ENCODE results near the gene RAPGEF4. TPM values are rescaled to one million over a fixed set of nuclear protein-coding genes. Genes with fewer than 3 reads are reported as not detected.

RAPGEF4 gene
- total RNA-seq, 4 donors from 2014 or later, result 3.6 to 12.0 (median 6.7) TPM

DNA sequence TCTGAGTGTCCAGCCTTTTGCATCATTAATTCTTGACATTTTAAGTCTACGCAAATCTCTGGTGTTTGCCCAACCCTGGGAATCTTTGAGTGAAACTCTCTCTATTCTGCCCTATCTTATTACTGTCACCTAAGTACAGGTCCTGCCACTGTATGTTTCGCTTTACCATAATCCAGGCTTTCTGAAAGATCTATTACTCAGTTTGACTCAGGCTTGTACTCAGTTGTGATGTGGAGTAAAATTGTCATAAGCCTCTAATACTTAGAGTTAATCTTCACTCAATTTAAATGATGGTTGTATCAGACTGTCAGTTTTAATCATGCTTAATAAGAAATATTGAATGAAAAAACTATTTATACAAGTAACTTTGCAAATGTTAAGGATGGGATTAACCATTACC is 30.3 kb upstream of the RAPGEF4 start:
- Histone ChIP-seq H3K4me3 (no peak overlapping the region), H3K27me3 (no peaks in the 10 kb centered on the region), H3K36me3 (no peaks in the 10 kb centered on the region), H3K27ac (no peak overlapping the region), H3K9me3 (peaks cover 0 to 4% (median 0%) of the 10 kb centered on the region in 4 donors), H3K4me1 (no peaks in the 10 kb centered on the region)
- WGBS, 2 donors, result 79 to 94% methylated on average over 2 of the region's 2 CpGs
- no peak for DNase-seq (ENCODE audit: low spot score in 2 of 2)
- TF ChIP-seq CTCF (IDR thresholded peaks at IDR 0.05) (no peak), EP300 (IDR thresholded peaks at IDR 0.05) (no peak), POLR2A (IDR thresholded peaks at IDR 0.05) (no peak)

GRCh38 chr2:172708247-172708646 is 27.4 kb upstream of the RAPGEF4 start:
- DNase-seq (ENCODE audit: low spot score in 2 of 2), result no peak
- TF ChIP-seq POLR2A (IDR thresholded peaks at IDR 0.05) (no peak), CTCF (IDR thresholded peaks at IDR 0.05) (no peak), EP300 (IDR thresholded peaks at IDR 0.05) (no peak)
- 83 to 96% methylated on average over 2 of the region's 2 CpGs for WGBS, 2 donors
- no peak overlapping the region for H3K4me3 ChIP-seq
- H3K36me3 ChIP-seq, result no peaks in the 10 kb centered on the region
- H3K27me3 ChIP-seq, result no peaks in the 10 kb centered on the region
- no peaks in the 10 kb centered on the region for H3K9me3 ChIP-seq
- H3K4me1 ChIP-seq, result no peaks in the 10 kb centered on the region
- H3K27ac ChIP-seq, result no peak overlapping the region

DNA sequence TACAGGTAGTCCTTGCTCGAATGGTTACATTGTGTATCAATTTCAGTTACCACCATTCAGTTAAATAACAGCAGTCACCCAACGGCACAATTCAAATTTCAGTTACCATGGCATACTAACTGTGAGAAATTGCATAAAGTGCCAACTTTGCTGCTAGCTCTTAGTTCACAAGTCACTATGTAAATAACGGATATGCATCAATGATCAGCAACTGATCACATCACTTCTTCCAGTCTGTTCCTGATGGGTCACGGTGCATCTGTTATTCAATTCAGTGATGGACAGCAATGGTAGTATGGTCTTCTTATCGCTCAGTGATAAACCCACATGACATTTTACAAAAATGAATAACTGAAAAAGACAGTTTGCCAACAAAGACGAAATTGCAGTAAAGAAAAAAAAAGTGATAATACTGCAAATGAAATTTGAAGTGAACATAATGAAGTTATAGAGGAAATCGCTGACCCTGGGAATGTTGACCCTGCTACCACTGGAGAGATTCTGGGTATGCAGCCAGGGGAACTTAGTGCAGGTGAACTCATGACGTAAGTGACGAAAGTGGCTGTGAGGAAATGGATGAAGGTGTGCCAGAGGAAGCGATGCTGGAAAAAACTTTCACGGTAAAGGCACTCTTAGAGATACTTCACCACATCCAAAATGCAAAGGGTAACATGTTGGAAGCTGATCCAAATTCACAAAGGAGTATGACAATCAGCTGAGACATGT is 25.9 kb upstream of the RAPGEF4 start:
- H3K27me3 ChIP-seq, result no peaks in the 10 kb centered on the region
- no peak for DNase-seq (ENCODE audit: low spot score in 2 of 2)
- no peaks in the 10 kb centered on the region for H3K4me1 ChIP-seq
- H3K27ac ChIP-seq, result no peak overlapping the region
- no peak overlapping the region for H3K4me3 ChIP-seq
- no peak for TF ChIP-seq POLR2A (IDR thresholded peaks at IDR 0.05)
- TF ChIP-seq CTCF (IDR thresholded peaks at IDR 0.05), result no peak
- no peaks in the 10 kb centered on the region for H3K36me3 ChIP-seq
- WGBS, 2 donors, result 85 to 86% methylated on average over 11 of the region's 11 CpGs
- no peaks in the 10 kb centered on the region for H3K9me3 ChIP-seq

- TF ChIP-seq EP300 (IDR thresholded peaks at IDR 0.05) (no peak), POLR2A (IDR thresholded peaks at IDR 0.05) (no peak), CTCF (IDR thresholded peaks at IDR 0.05) (peak; percentile 16 to 49 (median 34))
- H3K36me3 ChIP-seq, result no peaks in the 10 kb centered on the region
- H3K9me3 ChIP-seq, result no peaks in the 10 kb centered on the region
- 22 to 37% methylated on average over 2 of the region's 2 CpGs for WGBS, 2 donors
- H3K27ac ChIP-seq, result no peak overlapping the region
- no peak overlapping the region for H3K4me3 ChIP-seq
- DNase-seq (ENCODE audit: low spot score in 2 of 2), result peak in 1 of 2 donors; percentile 17
- no peaks in the 10 kb centered on the region for H3K27me3 ChIP-seq
- H3K4me1 ChIP-seq, result no peaks in the 10 kb centered on the region
These were observed 25.0 kb upstream of the RAPGEF4 start for GRCh38 chr2:172710584-172711047.

- no peak overlapping the region for H3K27ac ChIP-seq
- H3K36me3 ChIP-seq, result no peaks in the 10 kb centered on the region
- no peaks in the 10 kb centered on the region for H3K27me3 ChIP-seq
- H3K4me3 ChIP-seq, result no peak overlapping the region
- H3K9me3 ChIP-seq, result no peaks in the 10 kb centered on the region
- WGBS, 2 donors, result 43 to 70% methylated on average over 1 of the region's 1 CpG
- TF ChIP-seq CTCF (IDR thresholded peaks at IDR 0.05), result no peak
- TF ChIP-seq EP300 (IDR thresholded peaks at IDR 0.05), result no peak
- no peak for TF ChIP-seq POLR2A (IDR thresholded peaks at IDR 0.05)
- no peak for DNase-seq (ENCODE audit: low spot score in 2 of 2)
- no peaks in the 10 kb centered on the region for H3K4me1 ChIP-seq
These were observed 24.5 kb upstream of the RAPGEF4 start for GRCh38 chr2:172711110-172711509.

All from tibial nerve (tissue), 4 donors.